Astrocyte of the spinal cord (primary cell): ENCODE measurements around the gene SOAT1.
"Not testable (repeated sequence)": the region's sequence is repeated elsewhere in the genome, so short reads cannot be mapped to it uniquely, and the experiment has no call there.

Experiments
- DNase-seq: peaks from one replicate; pipeline ENCODE4 v3.0.0; 2011; ENCODE audit warnings: low read depth, low spot score
- H3K4me3 ChIP-seq: 2 replicates; pipeline ENCODE4 v1.5.1; 2011; ENCODE audit warnings: low read depth, mild to moderate bottlenecking, low read length, moderate library complexity
- in situ Hi-C: cut with HindIII; loops from 2 replicates; pipeline ENCODE4 v1.10.0; 2017; ENCODE audit warnings: low sequenced_read_pairs
- TF ChIP-seq, protein P1 (sequence below): IDR thresholded peaks from 2 replicates; pipeline ENCODE4 v1.5.1; 2012; ENCODE audit warnings: low read depth, mild to moderate bottlenecking, low read length, inconsistent platforms

Gene SOAT1

DNA sequence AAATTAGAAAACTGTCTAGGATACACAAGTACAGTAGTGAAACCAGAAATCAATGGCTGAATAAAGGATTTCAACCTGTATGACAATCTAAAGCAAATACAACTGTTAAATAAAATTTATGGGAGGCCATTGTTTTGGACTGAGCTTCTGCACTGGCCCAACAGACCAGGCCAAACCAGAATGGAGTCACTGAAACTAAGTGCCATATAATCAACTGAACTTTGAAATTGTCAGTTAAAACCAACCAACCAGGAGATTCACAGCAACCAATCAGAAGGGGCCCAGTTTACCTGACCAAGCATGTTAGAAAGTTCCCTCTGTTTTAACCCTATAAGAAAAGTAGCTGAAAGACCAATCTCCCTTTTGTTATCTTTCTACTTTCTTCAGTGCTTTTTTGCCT lies 30.5 kb upstream of the SOAT1 start:
- H3K4me3 ChIP-seq = no peak overlapping the region
- TF ChIP-seq, protein P1, sequence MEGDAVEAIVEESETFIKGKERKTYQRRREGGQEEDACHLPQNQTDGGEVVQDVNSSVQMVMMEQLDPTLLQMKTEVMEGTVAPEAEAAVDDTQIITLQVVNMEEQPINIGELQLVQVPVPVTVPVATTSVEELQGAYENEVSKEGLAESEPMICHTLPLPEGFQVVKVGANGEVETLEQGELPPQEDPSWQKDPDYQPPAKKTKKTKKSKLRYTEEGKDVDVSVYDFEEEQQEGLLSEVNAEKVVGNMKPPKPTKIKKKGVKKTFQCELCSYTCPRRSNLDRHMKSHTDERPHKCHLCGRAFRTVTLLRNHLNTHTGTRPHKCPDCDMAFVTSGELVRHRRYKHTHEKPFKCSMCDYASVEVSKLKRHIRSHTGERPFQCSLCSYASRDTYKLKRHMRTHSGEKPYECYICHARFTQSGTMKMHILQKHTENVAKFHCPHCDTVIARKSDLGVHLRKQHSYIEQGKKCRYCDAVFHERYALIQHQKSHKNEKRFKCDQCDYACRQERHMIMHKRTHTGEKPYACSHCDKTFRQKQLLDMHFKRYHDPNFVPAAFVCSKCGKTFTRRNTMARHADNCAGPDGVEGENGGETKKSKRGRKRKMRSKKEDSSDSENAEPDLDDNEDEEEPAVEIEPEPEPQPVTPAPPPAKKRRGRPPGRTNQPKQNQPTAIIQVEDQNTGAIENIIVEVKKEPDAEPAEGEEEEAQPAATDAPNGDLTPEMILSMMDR = no peak
- in situ Hi-C loops = no loop called here
- DNase-seq = no peak

DNA sequence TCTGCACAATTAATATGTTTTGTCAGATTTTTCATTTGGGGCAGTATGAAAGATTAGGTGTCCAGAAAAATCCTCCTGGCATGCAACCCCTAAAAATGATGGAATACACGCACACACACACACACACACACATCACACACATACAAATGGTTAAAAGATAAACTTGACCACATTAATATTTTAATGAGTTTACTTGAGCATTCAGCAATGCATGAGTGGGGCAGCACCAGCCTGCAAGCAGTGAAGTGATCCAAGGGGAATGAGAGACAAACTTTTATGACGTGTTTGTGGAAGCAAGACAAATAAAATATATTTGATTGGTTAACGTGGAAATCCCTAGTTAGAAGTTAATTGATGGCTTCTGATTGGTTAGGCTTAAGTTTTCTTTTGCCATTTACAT lies 29.1 kb upstream of the SOAT1 start:
- TF ChIP-seq, protein P1 = no peak
- no peak overlapping the region for H3K4me3 ChIP-seq
- in situ Hi-C loops = no loop called here
- no peak for DNase-seq

DNA sequence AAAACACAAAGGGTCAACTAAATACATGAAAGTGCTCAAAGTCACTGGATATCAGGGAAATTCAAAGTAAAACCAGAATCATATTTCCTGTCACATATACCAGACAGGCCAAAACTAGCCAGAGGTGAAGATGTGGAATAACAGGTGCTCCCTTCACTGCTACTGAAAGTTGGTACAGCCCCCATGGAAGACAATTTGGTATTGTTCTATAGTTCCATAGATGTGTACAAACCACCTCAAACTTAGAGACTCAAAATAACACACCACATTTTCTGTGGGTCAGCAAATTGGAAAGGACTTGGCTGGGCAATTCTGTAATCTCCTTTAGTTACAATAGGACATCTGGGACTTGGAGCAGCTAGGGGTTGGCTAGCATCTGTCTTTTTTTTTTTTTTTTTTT lies 24.5 kb upstream of the SOAT1 start:
- in situ Hi-C loops = no loop called here
- no peak overlapping the region for H3K4me3 ChIP-seq
- DNase-seq = no peak
- TF ChIP-seq, protein P1 = no peak

DNA sequence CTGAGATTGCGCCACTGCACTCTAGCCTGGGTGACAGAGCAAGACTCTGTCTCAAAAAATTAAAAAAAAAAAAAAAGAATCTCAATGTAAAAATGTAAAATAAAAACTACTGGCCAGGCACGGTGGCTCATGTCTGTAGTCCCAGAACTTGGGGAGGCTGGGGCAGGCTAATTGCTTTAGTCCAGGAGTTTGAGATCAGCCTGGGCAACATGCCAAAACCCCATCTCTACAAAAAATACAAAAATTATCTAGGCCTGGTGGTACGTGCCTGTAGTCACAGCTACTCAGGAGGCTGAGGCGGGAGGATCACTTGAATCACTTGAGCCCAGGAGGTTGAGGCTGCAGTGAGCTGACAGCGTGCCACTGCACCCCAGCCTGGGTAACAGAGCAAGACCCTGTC lies 19.2 kb upstream of the SOAT1 start:
- DNase-seq, H3K4me3 ChIP-seq, in situ Hi-C loops: not testable (repeated sequence)

DNA sequence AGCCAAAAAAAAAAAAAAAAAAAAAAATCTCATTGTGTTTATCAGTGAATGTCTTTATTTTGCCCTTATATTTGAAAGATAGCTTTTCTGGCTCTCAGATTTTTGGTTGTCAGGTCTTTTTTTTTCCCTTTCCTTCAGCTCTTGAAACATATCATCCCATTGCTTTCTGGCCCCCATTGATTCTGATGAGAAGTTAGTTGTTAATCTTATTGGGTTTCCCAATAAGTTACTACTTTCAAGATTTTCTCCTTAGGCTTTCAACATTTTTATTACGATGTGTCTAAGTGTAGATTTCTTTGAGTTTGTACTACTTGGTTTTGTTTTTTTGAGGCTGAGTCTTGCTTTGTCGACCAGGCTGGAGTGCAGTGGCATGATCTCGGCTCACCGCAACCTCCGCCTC lies 14.7 kb upstream of the SOAT1 start:
- DNase-seq = no peak
- H3K4me3 ChIP-seq = no peak overlapping the region
- in situ Hi-C loops = no loop called here
- TF ChIP-seq, protein P1 = no peak

DNA sequence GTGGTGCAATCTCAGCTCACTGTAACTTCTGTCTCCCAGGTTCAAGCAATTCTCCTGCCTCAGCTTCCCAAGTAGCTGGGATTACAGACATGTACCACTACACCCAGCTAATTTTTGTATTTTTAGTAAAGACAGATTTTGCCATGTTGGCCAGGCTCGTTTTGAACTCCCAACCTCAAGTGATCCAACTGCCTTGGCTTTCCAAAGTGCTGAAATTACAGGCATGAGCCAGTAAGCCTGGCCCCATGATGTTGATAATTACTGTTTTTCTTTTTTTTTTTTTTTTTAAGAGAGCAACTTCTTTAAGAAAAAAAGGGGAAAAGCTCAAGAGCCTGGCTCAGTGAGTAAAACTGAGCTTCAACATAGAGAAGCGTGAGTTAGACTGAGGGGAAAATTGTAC lies 9.6 kb upstream of the SOAT1 start:
- in situ Hi-C loops = no loop called here
- TF ChIP-seq, protein P1 = no peak
- no peak for DNase-seq
- no peak overlapping the region for H3K4me3 ChIP-seq

DNA sequence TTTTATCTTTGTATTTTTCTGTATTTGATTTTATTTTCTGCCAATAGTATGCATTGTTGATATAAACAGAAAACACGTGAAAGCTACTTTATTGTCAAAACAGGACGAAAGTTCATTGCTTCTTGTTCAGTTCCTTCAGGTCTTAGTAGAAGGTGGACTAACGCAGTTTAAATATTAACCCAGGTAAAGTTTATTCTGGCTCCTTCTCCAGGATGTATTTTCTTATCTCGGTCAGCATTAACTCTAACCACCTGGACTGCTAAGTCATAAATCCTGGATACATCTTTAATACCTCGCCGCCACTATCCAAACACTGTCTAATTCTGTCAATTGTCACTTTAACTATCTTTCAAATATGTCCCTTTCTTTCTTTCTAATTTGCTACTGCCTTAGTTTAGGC lies 5.7 kb upstream of the SOAT1 start:
- no peak for DNase-seq
- H3K4me3 ChIP-seq = no peak overlapping the region
- in situ Hi-C loops = no loop called here
- TF ChIP-seq, protein P1 = no peak
